DMS114 treated with DMSO at 0.1 percent for 48 hours (cell line): ENCODE data around the gene PTPRE.
"Not testable (repeated sequence)": the region's sequence is repeated elsewhere in the genome, so short reads cannot be mapped to it uniquely, and the experiment has no call there.

Source experiments
- DNase-seq: peaks from one replicate; lab custom pipeline; 2025; ENCODE audit not compliant: unreplicated experiment; lab: John Stamatoyannopoulos, UW

Gene PTPRE

DNA sequence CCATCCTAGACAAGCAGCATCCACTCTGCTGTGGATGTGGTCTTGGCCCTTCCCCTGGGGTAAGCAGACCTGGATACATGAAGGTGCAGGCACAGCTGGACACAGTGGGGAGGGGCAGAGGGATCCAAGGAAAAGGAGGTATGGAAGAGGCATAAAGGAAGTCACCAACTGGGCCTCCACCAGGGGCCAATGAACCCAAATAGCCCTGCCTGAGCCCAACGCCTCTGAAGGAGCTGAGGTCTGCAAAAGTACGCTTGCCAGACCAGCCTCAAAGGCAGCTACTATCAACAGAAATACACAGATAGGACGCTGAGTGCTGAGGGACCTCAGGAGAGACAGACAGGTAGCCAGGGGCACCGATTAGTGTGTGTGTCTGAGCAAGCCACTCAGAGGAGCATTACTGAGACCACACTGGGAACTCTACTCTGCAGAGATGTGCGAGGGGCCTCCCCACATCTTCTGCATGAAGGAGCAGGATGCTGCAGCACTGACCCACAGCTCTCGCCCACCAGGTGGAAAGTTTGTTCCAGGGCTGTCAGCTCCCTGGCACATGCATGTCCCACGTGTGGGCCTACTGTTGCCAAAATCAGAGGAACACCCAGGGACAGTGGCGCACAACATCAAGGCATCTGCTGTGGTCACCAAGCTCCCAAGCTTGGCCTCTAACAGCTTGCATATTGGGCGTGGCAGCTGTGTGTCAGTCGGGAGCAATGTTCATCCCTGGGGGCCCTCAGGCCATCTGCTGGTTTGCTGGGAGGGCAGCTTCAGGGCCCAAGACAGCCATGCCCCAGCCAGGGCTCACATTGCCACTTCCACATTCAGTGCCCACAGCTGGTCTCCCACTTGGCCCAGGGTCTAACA is 179.3 kb downstream of the PTPRE start:
- DNase-seq, result no peak

DNA sequence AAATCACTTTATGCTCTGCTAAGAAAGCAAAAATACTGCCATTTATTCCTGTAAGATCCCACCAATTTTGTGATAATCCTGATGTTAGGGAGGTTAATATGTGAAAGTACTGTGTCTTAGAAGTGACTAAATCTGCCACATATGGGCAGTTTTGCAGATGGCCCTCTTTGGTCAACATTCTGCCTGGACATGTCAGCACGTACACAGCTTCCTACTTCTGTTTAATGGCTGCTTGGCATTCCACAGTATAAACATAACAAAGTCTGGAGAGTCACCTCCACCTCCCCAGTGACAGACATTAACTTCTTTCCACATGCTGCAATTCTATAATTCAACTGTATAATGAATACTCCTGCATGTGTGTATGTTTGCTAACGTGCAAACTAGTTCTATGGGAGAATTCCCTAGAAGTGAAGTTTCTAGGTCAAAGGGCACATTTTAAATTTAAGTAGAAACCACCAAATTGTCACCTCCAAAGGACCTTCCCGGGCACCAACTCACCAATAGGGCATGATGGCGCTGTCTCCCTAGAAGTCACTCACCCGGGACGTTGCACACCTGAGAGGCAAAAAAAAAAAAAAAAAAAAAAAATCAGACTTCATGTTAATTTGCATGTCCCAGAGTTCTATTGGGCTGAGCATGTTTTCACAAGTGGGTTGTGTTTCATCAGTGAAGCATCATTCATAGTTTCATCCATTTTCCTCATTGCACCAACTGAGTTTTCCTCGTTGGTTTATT is 180.4 kb downstream of the PTPRE start:
- DNase-seq, result no peak

DNA sequence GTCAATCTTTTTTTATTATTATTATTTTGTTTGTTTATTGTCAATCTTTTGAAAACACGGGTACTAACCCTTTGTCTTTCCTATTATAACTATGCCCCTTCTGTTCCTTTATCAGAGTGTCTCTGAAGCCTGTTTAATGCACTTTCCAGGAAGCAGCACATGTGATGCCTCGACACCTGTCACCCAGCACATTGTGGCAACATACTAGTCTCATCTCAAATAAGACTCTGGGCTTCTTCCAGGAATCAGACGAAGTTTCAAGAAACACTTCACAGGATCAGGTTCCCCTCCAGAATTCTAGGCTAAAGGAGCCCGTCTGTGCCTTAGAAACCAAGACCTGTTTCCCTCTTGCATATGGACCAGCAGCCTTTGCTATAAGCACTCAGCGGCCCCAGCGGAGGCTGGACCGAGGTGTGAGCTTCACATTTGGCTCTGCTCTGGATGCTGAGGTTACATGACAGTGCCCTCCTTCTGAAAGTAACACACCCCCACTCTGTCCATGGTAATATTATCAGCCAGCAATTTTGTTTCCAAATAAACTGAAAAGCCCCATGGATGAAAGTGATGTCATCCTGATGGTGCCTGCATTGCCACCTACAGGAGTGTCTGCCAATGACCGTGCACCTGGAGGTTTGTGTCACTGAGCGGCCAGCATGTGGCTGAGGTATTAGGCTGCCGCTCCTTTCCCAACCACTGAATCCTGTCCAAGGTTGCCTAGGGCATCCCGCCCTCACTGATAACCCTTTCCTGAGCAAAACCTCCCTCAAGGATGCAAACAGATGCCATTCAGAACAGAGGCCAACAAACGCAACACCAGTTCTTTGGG is 181.2 kb downstream of the PTPRE start:
- no peak for DNase-seq

DNA sequence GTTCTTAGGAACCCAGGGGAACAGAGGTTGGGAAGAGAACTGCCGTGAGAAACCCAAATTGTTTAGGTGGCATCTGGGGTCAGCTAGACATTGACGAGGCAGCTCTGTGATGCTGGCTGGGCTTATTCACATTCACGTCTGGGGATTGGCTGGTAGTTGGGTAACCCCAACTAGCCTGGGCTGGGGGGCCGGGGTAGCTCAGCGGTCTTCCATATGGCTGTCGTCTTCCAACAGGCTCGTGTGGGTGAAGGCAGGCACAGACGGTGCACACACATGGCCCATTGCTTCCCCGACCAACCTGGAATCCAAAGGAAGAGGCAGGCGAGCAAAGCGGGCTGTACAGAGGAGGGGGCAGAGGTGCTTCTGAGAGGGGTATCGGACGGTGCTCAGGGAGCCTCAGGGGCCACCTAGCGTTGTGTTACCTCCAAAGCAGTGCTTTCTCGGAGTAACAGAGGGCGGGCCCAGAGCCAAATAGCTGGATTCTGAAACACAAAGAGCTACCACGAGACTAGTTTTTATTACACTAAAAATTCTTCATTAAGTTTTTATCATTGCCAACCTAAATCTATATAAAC is 184.8 kb downstream of the PTPRE start:
- no peak for DNase-seq

DNA sequence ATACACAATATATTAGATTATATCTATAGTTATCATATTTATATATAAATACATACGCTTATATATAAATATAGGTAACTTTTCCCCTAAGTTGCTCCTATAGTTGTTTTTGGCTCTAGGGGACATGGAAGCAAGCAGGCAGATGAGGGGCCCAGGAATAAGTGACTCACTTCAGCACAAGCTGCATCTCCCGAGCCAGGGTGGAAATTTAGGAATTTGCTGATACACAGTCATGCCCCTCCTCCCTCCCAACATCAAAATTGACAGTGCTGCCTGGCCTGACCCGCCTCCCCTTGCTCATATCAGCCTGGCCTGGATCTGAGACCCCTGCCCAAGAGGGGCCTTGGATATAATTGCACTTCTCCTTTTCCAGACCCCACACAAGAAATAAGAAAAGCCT is 185.6 kb downstream of the PTPRE start:
- DNase-seq, result no peak

DNA sequence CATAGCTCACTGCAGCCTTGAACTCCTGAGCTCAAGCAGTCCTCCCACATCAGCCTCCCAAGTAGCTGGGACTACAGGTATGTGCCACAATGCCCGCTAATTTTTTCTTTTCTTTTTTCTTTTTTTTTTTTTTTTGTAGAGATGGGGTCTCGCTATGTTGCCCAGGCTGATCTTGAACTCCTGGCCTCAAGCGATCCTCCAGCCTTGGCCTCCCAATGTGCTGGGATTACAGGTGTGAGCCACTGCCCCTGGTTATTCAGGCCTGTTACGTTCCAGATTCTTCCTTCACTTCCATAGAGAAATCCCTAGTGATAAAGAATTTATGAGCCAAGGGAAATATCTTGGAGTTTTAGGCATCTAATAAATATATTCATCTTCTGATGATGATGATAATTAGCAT is 187.7 kb downstream of the PTPRE start:
- DNase-seq, result not testable (repeated sequence)

DNA sequence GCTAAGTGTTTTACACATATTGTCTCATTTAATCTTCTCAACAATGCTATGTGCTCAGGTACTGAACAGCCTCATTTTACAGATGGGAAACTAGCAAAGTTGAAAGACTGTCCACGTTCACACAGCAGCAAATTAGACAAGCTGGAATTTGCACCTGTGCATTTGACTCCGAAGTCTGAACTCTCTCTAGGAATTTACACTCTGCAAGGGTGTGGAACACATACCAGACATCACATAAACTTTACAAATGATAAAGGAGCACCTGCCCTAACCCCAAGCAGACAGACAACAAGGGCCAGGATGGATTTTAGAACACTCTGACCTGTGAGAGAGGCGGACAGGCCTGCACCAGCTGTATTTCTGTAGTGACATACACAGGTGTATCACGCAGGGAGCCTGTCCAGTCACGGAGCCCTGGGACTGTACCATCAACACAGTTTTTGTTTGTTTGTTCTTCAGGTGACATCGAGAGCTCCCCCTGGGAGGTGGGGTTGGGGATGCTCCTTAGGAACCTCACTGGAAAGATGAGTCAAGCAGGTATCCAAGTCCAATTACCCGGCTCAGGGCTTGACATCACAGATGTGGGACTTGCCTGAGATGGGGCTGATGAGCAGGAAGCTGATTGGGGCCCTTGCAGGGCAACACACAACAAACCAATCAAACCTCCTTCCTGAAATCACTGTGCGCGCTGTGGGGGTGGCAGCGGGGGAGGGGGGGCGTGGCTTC is 188.3 kb downstream of the PTPRE start:
- DNase-seq, result no peak

DNA sequence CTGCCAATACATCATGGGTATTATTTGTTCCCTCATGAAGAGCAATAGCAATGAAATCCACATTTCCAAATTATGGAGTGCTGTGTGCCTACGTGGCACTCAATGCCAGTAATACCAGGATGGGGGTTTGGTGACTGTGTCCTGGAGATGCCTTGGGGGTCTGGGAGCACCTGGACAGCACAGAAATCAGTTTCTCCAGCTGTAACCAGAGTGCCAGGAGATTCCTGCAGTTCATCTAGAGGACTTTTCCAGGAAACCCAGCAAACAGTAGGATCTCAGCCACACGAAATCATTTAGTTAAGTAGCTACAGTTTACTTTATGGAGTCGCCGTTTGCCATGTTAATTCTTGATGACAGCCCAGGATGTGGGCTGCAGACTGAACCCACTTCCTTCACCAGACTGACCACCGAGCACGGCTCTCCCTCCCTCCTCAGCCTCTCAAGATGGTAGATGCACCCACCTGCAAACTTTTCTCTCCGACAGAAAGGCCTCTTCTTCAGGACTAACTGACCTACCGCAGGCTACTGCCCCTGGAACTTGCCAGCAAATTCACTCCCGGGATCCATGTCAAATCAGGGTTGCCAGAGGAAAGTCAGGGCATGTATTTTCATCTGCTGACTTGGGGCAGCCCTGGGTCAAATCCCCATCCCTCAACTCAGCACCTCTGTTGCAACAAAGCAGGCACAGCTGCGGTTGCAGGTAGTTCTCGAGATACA is 189.0 kb downstream of the PTPRE start:
- no peak for DNase-seq

DNA sequence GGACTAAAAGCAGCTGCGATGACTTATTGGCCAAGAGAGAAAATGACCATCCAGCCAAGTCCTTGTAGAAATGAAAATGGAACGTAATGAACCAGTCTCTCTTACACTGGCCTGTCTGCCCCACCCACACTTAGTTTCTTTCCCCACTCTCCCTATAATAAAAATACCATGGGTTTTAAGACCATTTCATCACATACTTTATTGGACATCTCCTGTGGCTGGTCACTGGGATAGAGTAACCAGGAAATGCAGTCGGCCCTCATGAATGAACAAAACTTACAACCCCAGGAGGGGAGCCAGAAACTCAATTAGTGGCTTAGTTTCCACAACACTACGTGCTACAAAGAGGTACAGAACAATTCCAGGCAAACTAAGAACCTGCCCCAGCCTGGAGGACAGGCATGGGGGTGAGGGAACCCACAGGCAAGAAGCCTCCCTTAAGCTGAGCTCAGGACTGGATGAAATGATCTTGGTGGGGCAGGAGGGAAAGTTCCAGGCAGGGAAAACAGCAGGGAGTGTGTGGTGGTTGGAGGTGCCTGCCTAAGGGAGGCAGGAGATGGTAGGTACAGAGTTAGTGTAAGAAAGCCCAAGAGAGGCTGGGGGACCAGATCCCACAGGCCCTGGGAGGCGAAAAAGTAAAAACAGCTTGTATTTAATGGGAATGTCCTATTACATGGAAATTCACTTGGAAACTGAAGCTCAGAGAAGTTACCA is 189.7 kb downstream of the PTPRE start:
- DNase-seq, result no peak

DNA sequence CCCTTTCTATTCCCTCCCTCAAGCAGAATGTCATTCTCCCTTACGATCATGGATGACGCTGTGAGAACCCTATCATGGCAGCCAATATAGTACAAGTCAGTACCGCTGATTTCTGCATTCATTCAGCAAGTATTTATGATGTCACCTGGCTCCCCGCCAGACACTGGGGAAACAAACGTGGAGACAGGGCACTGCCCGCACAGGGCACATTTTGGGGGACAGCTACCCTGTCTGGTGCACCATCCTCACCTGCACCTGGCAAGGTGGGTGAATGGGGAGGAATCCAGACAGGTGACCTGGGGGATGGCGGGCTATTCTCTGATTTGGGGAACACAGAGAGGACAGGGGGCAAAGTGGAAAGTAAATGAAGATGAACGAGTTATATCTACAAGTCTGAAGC is 190.9 kb downstream of the PTPRE start:
- DNase-seq, result no peak

DNA sequence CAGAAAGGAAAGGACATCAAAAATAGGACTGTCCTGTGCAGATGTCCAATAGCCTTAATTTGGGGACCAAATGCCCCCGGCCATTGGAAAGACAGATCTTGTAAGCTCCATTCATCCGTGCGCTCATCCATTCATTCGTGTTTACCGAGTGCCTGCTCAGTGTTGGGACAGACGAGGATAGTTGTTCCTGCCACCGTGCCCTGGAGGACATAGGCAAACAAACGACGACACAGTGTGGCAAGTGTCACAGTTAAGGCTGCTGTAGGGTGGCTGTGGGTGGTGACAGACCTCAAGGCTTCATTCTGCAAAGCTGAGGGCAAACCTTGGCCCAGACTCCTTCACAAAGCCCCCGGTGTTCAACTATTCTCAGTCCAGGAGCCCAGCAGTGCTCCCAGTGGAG is 191.7 kb downstream of the PTPRE start:
- DNase-seq, result no peak

DNA sequence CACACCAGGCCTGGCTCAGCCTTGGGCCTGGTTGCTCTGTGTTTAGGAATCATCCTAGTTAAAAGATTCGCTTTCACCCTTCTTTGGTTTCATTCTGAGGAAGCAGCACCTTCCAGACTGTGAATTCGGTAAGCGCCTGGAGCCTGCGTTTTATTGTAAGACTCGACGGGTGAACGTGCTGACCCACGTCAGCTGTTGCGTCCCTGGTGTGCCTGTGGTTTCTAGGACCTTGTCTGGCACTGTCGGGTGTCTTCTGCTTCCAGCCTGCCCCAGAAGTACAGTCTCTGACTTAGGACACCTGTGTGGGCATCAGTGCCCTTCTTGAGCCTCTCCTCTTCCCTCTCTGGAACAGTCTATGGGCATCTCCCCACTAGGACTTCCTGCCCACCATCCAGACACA is 193.0 kb downstream of the PTPRE start:
- DNase-seq, result no peak

DNA sequence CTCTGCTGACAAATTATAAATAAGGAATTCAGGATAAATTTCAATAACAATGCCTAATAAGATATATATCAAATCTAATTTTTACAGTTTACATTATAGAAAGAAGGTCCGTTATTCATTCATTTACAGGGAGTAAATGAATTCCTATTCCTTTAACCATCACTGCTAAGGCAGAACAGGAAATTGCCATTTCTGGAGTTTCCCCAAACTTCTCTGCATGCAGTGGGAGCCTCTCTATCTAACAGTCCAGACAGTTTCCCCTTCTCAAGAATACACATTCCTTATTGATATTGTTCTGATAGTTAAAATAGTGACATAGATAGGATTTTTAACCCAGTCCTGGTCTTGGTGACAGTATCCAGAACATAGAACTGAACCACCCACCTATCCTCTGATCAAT is 195.0 kb downstream of the PTPRE start:
- no peak for DNase-seq

DNA sequence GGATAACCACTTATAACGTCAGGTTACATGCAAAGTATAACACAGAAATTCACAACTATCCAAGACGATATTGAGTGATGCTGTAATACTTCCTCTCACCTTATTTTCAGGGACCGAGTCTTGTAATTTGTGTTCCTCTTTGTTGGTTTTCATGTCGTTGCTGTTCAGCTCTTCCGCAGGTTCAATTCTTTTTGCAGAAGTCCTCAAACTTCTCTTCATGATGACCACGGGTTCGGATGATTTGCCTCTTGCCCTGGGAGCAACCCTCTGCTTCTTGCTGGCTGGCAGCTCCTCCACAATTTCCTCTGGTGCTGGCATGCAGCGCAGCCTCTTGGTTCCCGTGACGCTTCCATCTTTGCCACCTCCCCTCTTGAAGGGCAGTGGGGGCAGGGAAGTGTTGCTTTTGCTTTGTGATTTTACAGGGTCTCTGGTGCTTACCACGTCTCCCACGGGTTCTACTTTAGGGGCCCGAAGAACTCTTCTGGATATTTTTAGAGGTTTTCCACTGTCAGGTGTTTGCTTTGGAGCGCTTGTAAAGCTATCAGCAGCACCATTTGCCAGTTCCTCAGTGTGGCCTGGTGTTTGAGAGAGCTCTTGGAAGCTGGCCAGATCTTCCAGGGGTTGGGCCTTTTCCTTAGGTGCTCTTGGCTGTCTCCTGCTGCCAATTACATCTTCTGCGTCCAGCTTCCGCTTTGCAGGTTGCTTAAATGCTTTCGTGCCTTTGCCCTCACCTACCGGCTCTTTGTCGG is 195.8 kb downstream of the PTPRE start:
- no peak for DNase-seq

DNA sequence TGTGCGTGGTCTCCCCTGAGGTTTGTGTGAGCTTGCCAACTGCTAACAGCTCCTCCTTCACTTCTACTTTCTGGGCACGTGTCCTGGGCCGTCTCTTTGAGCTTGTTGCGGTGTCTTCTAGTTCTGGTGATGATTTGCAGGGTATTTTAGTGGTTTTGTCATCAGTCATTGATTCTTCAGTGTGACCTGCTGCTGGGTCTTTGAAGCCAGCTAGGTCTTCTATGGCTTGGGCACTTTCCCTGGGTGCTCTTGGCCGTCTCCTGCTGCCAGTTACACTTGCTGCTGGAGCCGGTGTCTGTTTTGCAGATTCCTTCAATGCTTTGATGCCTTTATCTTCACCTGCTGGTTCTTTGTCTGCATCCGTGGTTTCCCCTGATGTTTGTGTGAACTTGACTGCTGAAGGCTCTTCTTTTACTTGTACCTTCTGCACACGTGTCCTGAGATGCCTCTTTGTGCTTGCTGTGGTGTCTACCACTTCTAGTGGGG is 196.4 kb downstream of the PTPRE start:
- DNase-seq, result no peak

DNA sequence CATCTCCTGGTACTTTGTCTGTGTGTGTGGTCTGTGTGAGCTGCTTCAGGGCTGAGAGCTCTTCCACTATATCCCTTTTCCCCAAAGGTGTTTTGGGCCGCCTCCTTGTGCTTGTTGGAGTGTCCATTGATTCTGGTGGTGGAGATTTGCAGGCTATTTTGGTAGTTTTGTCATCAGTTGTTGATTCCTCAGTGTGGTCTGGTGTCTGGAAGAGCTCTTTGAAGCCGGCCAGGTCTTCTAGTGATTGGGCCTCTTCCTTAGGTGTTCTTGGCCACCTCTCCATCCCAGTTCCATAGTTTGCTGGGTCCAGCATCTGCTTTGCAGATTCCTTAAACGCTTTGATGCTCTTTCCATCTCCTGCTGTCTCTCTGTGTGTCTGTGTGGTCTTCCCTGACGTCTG is 198.5 kb downstream of the PTPRE start:
- no peak for DNase-seq

DNA sequence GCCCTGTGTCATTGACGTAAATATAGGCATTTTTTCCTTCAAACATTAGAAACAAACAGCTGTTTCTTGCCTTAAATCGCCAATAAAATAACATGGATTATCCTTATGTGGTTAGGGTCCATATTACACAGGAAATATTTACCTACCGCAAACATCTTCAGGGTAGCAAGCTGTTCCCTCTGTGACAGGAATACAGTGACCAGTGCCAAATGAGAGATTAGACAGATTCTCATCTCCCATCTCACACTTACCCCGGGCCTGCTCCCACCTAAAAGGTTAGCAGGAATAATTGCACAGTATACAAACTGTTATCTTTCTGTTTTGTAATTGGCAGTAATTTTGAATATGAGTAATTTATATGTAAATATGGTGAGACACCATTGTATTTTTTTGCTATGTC is 202.8 kb downstream of the PTPRE start:
- no peak for DNase-seq

DNA sequence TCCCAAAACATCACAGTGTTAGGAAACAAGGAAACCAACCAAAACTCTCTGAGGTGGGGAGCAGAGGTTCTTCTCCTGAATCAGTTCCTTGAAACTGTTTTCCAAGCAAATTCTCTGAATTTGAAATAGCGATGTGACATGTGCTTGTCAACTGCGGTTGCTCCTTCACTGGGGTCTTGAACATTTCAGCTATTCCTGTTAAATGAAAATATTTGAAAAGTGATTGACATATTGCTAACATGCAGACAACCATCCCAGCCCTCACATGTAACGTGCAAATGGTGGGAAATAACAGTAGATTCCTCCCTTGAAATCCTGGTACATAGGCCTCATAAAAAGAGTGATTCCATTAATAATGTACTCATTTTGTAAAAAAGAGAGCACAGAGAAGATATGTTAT is 203.4 kb downstream of the PTPRE start:
- DNase-seq, result no peak

DNA sequence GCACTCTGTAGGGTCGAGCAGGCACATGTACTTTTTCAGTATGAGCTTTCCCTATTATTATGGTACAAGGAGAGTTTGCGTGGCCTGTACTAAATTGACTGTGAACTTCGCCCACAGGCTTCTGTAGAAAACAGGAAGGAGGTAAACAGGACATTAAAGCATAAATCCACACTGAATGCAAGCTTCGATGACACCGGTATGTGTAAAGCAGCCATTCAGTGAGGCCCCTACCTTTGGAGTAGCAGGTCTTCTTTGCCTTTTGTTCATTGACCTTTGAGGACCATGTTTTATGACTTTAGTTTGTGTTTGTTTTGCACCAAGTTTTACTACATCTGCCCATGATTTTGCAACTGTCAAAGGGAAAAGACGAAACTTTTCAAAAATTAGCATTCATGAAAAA is 204.8 kb downstream of the PTPRE start:
- DNase-seq, result no peak
